Measurements from ENCODE around the gene ASPSCR1. TPM values are rescaled to one million over a fixed set of nuclear protein-coding genes. Genes with fewer than 3 reads are reported as not detected.

The ASPSCR1 gene
- total RNA-seq, 3 donors from 2014 or later: 33.1 to 35.2 (median 34.5) TPM

DNA sequence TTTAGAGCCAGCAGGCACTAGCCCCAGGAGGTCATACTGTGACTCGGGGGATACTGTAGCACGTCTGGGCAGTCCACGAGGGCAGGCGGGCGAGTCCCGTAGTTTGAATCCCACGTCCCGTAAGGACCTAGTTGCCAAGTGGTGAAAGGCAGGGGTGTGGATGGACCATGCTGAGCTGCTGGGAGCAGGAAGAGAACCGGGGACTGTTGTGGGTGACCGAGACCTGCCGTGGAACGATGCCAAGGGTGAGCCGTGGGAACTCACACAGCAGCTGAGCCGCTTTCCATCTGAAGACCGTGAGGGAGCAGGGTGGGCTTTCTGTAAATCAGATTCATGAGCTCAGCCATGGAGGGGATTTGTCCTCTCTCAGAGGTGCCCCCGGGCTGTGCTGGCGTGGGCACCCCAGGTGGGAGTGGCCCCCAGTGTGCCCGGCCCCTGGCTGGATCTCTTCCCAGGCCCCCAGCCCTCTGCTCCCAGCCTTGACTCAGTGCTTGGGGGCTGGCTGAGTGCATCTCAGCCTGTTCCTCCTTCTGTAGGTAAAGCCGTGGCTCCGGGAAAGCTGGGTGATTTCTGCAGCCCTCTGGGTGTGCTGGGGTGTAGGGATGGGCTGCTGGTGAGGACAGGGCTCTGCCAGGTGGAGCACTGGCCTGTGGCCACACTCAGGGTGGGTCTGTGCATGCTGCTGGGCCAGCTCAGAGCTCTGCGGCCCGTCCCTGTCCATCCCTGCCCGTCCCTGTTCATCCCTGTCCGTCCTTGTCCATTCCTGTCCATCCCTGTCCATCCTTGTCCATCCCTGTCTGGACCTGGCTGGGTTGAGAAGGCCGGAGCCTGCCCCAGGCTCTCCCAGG lies 13.6 kb downstream of the ASPSCR1 start:
- intact Hi-C loops (cut with DNase I, micrococcal nuclease): no loop called here
- DNase-seq (peak in 1 of 3 donors; percentile 37), ATAC-seq (peak; percentile 20)
- TF ChIP-seq, protein P1, sequence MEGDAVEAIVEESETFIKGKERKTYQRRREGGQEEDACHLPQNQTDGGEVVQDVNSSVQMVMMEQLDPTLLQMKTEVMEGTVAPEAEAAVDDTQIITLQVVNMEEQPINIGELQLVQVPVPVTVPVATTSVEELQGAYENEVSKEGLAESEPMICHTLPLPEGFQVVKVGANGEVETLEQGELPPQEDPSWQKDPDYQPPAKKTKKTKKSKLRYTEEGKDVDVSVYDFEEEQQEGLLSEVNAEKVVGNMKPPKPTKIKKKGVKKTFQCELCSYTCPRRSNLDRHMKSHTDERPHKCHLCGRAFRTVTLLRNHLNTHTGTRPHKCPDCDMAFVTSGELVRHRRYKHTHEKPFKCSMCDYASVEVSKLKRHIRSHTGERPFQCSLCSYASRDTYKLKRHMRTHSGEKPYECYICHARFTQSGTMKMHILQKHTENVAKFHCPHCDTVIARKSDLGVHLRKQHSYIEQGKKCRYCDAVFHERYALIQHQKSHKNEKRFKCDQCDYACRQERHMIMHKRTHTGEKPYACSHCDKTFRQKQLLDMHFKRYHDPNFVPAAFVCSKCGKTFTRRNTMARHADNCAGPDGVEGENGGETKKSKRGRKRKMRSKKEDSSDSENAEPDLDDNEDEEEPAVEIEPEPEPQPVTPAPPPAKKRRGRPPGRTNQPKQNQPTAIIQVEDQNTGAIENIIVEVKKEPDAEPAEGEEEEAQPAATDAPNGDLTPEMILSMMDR (IDR thresholded peaks at IDR 0.05): no peak
- H3K4me1 ChIP-seq (ENCODE audit: low read depth): peaks cover 14% of the 10 kb centered on the region
- H3K36me3 ChIP-seq (ENCODE audit: low read depth): no peaks in the 10 kb centered on the region
- H3K9me3 ChIP-seq: no peaks in the 10 kb centered on the region
- no peak overlapping the region for H3K4me3 ChIP-seq

DNA sequence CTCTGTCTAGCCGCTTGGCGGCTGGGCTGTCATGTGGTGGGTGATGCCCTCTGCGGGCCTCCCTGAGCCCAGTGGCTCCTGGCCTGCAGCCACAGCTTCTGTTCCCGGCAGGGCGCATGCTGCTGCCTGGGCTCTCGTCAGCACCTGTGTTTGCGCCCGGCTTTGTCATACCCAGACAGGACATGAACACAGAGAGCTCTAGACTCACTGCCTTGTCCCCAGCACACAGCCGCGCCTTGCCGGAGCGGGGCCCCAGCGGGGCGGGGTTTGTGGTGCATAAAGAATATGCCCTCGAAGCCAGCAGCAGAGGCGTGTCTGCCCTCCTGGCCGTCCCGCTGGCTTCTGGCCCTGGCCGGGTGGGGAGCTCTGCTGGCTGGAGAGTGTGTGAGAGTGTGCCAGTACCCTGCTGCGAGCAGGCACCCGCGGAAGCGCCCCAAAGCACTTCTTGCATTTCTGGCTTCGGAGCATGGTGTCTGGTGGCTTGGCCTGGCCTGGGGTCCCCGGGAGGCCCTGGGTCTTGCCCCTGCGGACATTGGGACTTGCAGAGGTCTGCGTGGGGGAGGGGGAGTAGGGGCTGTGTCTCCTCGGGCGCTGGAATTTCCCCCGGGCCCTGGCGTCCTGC lies 14.4 kb downstream of the ASPSCR1 start:
- H3K4me3 ChIP-seq: no peak overlapping the region
- peak; percentile 89 to 92 (median 92) for DNase-seq
- H3K9me3 ChIP-seq: no peaks in the 10 kb centered on the region
- TF ChIP-seq, protein P1 (IDR thresholded peaks at IDR 0.05): no peak
- H3K36me3 ChIP-seq (ENCODE audit: low read depth): no peaks in the 10 kb centered on the region
- intact Hi-C loops (cut with DNase I, micrococcal nuclease): no loop called here
- H3K4me1 ChIP-seq (ENCODE audit: low read depth): peaks cover 14% of the 10 kb centered on the region
- ATAC-seq: peak; percentile 96

DNA sequence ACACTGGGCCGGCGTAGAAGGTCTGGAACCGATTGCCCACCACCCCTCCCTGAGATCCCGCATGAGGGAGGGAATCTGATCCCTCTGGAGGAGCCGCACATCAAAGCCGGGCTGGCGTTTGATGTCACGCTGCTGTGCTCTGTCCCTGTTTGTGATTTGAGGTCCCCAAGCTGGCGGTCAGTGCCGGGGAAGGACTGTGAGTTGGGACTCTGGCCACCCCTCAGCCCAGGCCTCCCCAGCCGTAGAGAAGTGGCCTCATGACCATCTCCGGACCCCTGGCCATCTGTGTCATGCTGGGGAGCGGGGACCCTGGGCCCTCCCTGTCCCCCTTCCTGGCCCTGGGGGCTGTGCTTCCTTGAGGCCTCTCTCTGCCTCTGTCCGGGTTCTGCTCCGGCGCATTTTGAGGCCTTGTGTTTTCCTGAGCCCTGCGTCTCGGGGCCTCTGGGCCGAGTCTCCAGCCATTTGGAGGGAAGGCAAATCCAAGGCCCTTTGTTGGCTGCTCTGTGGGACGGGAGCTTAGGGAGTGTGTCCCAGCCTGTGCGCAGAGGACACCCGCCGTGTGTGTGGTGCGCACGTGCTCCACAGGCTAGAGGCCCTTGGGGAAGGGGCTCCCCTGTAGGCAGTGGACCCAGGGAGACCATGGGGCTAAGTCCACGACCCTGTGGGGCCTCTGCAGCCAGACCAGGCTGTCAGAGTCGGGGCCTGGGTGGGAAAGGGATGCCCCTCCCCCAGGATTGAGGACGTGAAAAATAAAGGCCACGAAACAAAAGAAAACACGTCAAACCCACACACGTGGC lies 15.1 kb downstream of the ASPSCR1 start:
- Histone ChIP-seq H3K36me3 (ENCODE audit: low read depth) (no peaks in the 10 kb centered on the region), H3K9me3 (no peaks in the 10 kb centered on the region), H3K4me3 (no peak overlapping the region), H3K4me1 (ENCODE audit: low read depth) (peaks cover 14% of the 10 kb centered on the region)
- intact Hi-C loops (cut with DNase I, micrococcal nuclease): no loop called here
- ATAC-seq (no peak), DNase-seq (no peak)
- TF ChIP-seq, protein P1 (IDR thresholded peaks at IDR 0.05): no peak

DNA sequence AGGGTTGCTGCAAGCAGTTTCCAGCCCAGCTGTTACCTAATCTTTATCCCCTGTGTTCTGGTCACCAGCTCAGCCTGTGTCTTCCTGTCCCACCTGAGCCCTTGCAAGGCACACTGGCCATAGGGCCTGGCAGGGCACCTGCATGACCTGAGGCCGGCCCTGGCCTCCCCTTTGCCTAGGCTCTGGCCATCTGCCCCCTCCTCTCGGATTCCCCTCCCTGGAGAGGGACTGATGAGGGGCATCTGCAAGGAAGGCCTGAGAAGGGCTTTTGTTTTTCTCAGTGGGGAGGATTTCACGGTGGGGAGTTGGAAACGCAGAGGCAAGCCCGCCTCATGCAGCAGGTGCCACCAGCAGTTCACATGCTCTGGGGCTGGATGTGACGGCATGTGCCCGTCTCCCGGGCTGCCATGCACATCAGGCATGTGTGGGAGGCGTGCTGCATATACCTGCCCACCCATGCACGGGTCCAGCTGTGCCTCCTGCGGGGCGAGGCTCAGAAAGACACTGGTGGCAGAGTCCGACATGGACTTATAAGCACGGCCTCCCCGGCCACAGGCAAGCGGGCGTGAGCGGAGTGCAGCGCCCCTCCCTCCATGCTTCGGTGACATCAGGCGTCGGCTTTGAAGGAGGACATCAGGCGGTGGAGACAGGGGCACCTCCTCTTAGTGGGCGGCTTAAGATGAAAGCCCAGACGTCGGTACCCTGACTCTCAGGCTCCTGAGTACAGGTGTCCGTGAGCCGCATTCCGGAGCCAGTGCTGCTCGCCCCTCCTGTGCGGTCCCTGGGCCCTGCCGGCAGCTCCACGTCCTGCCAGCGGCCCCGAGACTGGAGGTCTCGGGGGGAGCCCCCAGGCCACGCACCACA lies 16.5 kb downstream of the ASPSCR1 start:
- no peak for ATAC-seq
- TF ChIP-seq, protein P1 (IDR thresholded peaks at IDR 0.05): no peak

More for the DNA sequence above, 16.5 kb downstream of the ASPSCR1 start:
- intact Hi-C loops (cut with DNase I, micrococcal nuclease): no loop called here
- DNase-seq: peak in 1 of 3 donors; percentile 40
- Histone ChIP-seq H3K4me1 (ENCODE audit: low read depth) (peaks cover 14% of the 10 kb centered on the region), H3K9me3 (no peaks in the 10 kb centered on the region), H3K4me3 (no peak overlapping the region), H3K36me3 (ENCODE audit: low read depth) (no peaks in the 10 kb centered on the region)

Data from mucosa of descending colon (tissue), 3 donors.